ENCODE measurements around the gene INHBA. TPM values are rescaled to one million over a fixed set of nuclear protein-coding genes. Genes with fewer than 3 reads are reported as not detected.
A peak's percentile ranks its signal among the peaks of the same experiment; 100 is the strongest.

Gene INHBA
- total and polyA plus RNA-seq, 2 donors (not counting 3 experiments of a cell fraction or from before 2014, with no cell fraction given) = 22.9 to 23.2 TPM

DNA sequence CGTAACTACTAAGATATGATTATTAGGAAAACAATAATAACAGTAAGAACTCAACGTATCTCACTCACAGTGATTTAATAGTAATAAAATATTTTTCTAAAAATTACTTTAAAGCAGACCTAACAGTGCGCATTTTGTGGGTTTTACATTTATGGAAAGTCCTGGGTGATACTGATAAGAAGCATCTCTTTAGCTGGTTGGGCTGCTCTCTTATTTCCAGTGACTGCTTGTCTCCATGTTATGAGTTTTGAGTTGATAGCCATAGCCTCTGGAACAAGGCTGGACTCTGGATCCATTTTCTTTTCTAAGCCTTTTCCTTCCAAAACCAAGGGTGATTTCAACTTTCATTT lies 29.5 kb upstream of the INHBA start:
- TF ChIP-seq, protein P1, sequence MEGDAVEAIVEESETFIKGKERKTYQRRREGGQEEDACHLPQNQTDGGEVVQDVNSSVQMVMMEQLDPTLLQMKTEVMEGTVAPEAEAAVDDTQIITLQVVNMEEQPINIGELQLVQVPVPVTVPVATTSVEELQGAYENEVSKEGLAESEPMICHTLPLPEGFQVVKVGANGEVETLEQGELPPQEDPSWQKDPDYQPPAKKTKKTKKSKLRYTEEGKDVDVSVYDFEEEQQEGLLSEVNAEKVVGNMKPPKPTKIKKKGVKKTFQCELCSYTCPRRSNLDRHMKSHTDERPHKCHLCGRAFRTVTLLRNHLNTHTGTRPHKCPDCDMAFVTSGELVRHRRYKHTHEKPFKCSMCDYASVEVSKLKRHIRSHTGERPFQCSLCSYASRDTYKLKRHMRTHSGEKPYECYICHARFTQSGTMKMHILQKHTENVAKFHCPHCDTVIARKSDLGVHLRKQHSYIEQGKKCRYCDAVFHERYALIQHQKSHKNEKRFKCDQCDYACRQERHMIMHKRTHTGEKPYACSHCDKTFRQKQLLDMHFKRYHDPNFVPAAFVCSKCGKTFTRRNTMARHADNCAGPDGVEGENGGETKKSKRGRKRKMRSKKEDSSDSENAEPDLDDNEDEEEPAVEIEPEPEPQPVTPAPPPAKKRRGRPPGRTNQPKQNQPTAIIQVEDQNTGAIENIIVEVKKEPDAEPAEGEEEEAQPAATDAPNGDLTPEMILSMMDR (IDR thresholded peaks at IDR 0.05; ENCODE audit: extremely low read depth in 1 of 2, insufficient read depth in 1 of 2, low read depth in 1 of 2, low read length in 2 of 2) = no peak
- TF ChIP-seq FOS (IDR thresholded peaks at IDR 0.05; ENCODE audit: borderline replicate concordance, insufficient read depth, low read length) (no peak), POLR2AphosphoS5 (IDR thresholded peaks at IDR 0.05; ENCODE audit: insufficient read depth, low read depth, low read length) (no peak), JUN (IDR thresholded peaks at IDR 0.05; ENCODE audit: borderline replicate concordance, insufficient read depth, insufficient read length, low read depth) (no peak), GATA2 (IDR thresholded peaks at IDR 0.05; ENCODE audit: insufficient read depth, insufficient read length, low read depth, low read length) (no peak)
- Histone ChIP-seq H3K4me1 (ENCODE audit: control insufficient read depth, extremely low read depth, insufficient read depth, low read length) (no peaks in the 10 kb centered on the region), H3K9ac (replicated peaks; ENCODE audit: extremely low read depth, insufficient read depth, low read length) (no peak overlapping the region), H4K20me1 (replicated peaks; ENCODE audit: control insufficient read depth, extremely low read depth, insufficient read depth, low read length) (no peaks in the 10 kb centered on the region), H3K4me3 (replicated peaks in 1 of 3; ENCODE audit: insufficient read depth in 1 of 3, low read depth in 1 of 3, low read length in 3 of 3) (no peak overlapping the region), H3K9me1 (replicated peaks; ENCODE audit: control insufficient read depth, extremely low read depth, insufficient read depth, low read length) (no peaks in the 10 kb centered on the region), H3K27me3 (ENCODE audit: control insufficient read depth in 2 of 2, insufficient read depth in 2 of 2, low read length in 2 of 2) (peaks cover 2 to 3% of the 10 kb centered on the region in 2 experiments), H3K9me3 (replicated peaks; ENCODE audit: control insufficient read depth, insufficient read depth, low read length) (no peaks in the 10 kb centered on the region), H3K36me3 (ENCODE audit: control insufficient read depth in 2 of 2, extremely low read depth in 1 of 2, insufficient read depth in 2 of 2, low read length in 2 of 2) (no peaks in the 10 kb centered on the region), H2AFZ (ENCODE audit: low read depth, low read length) (no peak overlapping the region), H3K4me2 (ENCODE audit: insufficient read depth, low read length) (no peak overlapping the region), H3K79me2 (ENCODE audit: control insufficient read depth, insufficient read depth, low read length) (no peaks in the 10 kb centered on the region), H3K27ac (ENCODE audit: insufficient read depth, low read depth, low read length) (no peak overlapping the region)
- CTCF ChIA-PET = interaction anchor here (0.6 to 1.9 kb wide), 10 partner anchors 18 to 1903 kb away, joined by 3 to 26 read pairs (median 4); no protein-coding TSS in a partner anchor
- BruUV-seq (replicated peaks) = no TSS peak
- intact Hi-C loops (cut with micrococcal nuclease) (loop anchor here (1.0 to 5.0 kb wide), 4 partner anchors 1128 to 1835 kb away; no protein-coding TSS in a partner anchor), dilution Hi-C loops (cut with MboI; ENCODE audit: extremely low pct_ligation_motif_present, low sequenced_read_pairs) (no loop called here)
- POLR2A ChIA-PET = no interaction called here
- peak; percentile 47 for FAIRE-seq
- DNase-seq (ENCODE audit: low read depth, low spot score) = no peak
